ENCODE results near the gene SNRPD3. TPM values are rescaled to one million over a fixed set of nuclear protein-coding genes. Genes with fewer than 3 reads are reported as not detected.

SNRPD3 gene
- total RNA-seq, 1 donor from 2014 or later, result 165 TPM

DNA sequence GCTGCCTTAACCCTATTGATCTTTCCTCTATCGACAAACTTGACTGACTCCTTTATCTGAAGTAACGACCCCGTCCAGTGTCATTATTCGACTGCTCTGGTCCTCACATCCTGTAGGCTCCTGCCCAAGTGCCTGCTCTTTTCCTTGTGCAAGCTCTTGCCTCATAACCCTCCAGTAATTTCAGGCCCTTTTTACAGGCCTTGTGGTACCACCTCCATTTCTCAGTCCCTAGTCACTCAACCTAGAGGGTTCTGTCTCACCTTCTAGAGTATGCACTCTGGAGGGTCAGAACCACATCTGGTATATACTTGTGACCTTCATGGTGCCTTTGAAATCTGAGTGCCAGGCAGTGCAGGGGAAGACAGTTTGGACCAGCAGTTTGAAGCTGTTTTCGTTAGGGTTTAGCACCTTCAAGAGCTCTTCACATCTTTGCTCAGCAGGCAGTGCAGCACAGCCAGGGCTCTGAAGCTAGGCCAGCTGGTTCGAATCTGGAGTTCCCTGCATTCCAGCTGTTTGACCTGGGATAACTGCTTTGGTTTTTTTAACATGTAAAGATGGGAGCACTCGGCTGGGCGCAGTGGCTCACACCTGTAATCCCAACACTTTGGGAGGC, 11.2 kb downstream of the SNRPD3 start:
- DNase-seq (ENCODE audit: low read depth in 2 of 2), result no peak

DNA sequence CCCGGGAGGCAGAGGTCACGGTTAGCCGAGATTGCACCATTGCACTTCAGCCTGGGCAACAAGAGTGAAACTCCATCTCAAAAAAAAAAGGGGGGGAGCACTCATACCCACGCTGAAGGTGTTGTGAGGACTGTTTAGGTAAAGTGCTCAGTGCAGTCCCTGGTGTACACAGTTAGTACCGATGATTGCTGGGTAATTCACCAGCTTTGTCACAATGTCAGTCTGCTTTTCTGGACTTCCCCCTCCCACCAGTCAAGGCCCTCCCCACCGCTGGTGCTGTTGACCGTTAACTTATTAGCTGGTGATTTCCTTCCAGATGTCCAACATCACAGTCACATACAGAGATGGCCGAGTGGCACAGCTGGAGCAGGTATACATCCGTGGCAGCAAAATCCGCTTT, 11.9 kb downstream of the SNRPD3 start:
- no peak for DNase-seq (ENCODE audit: low read depth in 2 of 2)

DNA sequence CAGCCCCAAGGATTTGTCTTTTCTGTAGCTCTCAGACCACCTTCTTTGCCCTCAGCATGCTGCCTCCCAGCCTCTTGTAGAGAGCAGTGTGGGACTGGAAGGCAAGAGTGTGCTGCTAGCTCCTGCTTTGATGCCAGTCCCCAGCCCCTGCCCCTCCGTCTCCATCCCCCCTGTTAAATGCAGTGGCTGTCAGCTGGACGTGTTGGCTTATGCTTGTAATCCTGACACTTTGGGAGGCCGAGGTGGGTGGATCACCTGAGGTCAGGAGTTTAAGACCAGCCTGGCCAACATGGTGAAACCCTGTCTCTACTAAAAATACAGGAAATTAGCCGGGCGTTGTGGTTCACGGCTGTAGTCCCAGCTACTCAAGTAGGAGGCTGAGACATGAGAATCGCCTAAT, 15.5 kb downstream of the SNRPD3 start:
- DNase-seq (ENCODE audit: low read depth in 2 of 2), result no peak

DNA sequence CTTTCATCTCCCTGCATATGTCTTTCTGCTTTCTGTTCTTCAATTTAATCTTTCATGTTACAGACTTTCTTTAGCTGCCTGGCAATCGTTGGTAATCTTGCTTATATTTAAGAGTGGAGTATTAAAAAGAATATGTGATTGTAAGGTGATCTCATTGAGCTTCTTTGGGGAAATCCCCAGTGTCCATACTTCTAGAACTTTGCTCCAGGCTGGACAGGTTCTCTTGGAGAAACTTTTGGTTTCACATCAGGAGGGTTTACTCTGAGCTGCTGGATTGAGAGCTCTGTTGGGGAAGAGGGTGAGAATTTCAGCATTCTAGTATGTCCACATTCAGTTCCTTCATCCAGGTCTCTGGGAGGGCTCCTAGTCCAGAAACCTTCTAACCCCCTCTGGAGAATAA, 21.0 kb downstream of the SNRPD3 start:
- DNase-seq (ENCODE audit: low read depth in 2 of 2), result no peak

DNA sequence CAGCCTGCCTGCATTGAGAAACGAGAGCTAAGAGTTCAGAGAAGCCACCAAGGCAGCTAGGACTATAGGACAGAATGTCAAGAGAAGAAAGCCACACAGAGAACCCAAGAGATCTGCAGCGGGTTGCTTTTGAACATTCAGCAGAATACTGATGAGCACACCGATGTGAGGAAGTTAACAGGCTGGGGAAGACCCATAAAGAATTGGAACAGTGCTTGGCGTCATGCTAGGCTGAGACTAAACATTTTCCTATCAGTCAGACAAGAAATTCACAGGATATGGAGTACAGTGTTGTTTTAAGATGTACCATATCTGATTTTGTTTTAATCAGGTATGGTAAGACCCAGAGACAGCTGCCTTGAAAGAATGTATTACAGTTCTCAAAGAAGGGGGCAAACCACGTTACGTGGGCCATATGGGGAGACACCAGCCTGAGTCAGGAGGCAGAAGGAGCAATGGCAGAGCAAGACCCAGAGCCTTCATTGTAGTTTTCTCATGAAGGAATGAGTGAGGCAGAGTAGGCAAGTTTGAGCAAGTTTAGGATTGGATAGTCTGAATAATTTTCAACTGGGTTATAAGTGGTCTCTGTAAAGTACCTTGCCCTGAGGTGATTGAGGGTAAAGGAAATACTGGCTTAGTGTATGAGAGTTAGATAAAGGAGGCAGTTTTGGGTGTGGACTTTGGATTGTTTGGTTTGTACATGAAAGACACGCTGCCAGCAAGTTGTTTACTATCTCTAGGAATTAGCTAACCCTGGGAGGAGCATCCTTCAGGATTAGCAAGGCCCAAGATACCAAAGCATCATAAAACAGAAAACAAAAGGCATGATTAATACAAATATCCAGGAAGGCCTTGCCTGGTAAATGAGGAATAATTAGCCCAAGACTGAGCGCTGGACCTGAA, 22.8 kb downstream of the SNRPD3 start:
- DNase-seq (ENCODE audit: low read depth in 2 of 2), result no peak

DNA sequence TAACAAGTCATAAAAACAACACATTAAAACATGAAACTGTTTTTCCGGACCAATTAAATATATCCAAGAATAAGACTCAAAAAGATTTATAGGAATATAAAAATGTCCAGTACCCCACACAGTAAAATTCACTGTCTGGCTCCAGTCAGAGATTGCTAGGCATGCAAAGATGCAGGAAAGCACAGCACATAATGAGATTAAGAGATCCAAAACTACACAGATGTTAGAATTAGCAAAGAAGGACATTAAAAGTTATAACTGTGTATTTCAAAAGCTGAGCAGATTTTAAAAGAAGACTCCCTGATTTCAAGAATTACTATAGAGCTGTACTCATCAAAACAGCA, 23.4 kb downstream of the SNRPD3 start:
- DNase-seq (ENCODE audit: low read depth in 2 of 2), result no peak

DNA sequence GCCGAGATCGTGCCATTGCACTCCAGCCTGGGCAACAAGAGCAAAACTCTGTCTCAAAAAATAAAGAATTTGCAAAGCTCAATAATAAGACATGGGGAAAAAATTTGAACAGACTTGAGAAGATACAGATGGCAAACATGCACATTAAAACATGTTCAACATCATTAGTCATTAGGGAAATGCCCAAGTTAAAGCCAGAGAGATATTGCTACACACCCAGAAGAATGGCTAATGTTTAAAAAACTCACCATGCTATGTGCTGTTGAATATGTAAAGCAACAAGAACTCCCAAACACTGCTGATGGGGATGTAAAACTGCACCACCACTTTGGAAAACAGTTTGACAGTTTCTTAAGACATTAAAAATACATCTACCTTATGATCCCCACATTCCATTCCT, 24.5 kb downstream of the SNRPD3 start:
- DNase-seq (ENCODE audit: low read depth in 2 of 2), result no peak

DNA sequence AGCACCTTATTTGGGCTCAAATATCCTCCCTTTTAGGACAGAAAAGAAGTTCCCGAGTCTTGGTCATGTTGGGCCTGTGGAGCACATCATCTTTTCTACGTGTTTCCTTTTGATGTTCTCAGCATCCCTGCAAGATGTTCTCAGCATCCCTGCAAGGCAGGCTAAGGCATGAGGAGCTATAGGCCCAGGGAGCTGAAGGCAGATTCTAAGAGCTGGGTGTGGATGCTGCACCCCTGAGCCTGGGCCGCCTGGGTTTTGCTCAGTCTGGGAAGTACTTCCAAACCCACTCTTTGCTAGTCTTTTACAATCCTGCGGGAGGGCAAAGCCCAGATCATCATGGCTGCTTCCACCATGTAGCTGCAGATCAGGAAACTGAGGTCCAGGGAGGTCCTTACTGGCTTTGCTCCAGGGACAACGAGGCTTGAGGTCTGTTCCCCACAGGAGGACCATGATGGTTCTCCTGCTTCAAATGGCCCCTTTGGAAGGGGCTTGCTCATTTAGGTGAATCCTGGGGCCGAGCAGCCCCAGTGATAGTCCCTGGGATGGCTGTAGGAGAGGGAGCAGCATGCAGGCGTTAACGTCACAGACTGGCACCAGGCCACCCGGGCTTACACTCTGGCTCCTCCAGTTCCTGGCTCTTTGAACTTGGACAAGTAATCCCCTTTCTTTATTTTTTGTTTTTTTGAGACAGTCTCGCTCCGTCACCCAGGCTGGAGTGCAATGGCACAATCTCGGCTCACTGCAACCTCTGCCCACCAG, 26.4 kb downstream of the SNRPD3 start:
- DNase-seq (ENCODE audit: low read depth in 2 of 2), result no peak

DNA sequence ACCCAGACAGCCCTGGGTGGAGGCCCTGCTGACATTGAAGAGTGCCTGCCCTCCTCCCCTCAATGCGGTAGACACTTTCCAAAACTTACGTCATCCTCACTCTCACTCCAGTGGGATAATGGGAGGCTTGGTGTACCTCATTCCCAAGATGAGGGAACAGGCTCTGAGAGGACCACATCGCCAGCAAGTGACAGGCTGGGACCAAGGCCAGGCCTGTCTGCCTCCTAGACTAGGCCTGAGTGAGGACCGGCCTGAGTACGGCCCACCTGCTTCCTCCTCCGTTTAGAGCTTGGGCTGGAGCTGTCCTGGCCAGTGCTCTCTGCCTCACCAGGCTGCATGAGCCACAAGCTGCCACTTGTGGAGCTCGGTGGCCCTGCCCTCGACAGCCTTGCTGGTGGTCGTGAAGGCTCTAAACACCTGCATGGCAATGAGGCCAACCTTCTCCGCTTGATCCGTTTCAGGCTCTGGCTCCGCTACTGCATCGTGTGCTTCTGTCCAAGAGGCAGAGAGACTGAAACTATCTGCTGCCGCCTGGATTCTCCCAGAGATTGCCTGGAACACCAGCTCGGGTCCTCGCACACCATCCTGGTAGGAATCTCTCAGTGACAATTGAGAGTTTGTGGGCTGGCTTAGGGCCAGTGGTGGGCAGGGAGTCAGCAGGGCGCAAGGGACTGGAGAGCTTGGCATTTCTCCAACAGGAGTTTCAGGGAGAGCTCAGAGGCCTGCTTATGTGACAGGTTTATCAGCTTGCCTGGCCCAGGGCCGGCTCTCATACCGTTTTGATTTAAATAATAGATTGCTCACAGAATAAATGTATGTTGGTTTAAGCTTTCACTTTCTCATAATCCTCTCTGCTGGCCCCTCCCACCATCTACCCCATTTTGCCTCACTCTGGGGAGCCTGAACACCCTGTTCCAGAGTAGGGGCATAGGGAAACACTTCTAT, 27.7 kb downstream of the SNRPD3 start:
- peak in 1 of 2 donors; percentile 27 for DNase-seq (ENCODE audit: low read depth in 2 of 2)

DNA sequence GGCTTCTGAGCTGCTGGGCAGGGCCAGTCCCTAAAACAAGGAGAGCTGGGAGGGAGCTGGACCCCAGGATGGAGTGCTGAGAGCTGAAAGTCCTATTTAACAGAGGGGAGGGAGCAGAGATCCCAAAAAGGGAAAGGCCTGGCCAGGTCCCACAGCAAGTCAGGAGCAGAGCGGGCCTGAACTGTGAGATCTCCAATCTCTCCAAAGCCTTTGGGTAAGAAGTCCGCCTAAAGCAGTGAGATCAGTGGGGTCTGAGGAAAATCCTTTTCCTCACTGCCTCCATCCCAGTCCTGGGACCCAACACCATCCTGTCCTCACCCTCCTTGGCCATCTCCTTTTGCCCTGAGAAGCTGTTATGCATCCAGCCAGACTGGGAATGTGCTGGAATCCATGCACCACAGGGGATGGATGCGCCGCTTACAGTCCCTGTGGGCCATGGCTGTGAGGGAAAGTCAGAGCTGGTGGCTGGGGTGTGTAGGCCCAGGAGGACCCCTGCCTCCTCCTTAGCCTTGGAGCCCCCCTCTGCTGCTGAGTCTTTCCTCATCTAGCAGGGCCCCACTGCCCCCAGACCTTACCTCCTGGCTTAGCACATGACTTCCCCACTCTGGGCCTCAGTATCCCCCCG, 28.5 kb downstream of the SNRPD3 start:
- no peak for DNase-seq (ENCODE audit: low read depth in 2 of 2)

DNA sequence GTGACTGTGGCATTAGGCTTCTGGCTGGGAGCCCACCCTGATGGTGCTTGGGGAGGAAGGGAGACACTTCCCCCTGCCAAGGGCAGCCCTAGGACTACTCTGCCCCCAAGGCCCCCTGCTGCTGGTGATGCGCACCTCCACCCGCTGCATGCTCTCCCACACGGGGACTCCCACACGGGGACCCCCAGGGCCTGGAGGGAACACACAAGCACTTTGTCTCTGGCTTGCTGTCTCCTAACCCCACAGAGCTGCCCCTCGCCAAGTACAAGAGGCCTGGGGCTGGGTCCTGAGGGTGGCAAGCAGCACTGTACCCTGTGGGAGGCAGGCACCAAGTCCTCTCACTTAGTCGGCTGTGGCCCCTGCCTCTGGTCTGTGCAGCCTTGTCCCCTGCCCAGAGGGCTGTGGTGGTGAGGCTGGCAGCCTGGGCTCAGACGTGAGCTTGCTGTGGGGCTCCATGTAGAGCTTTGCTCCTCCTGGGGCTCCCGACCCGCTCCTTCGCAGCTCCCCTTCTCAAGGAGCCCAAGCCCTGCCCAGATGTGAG, 29.1 kb downstream of the SNRPD3 start:
- DNase-seq (ENCODE audit: low read depth in 2 of 2), result no peak

DNA sequence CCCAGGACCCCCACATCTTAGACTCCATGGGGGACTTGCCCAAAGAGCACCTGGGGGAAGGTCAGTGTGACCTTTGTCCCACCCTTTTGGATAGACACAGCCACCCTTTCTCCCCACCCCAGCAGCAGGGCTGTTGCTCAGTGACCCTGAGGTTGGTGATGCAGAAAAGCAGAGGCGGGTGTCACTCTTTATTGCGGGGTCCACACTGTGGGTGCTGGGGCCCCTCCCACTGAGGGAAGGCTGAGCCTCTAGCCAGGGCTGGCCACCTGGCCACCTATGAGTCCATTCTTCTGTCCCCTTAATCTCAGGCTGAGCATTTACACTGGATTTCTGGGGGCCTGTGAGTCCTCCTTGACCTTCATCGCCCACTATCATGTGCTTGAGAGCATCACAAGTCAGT, 29.7 kb downstream of the SNRPD3 start:
- no peak for DNase-seq (ENCODE audit: low read depth in 2 of 2)

DNA sequence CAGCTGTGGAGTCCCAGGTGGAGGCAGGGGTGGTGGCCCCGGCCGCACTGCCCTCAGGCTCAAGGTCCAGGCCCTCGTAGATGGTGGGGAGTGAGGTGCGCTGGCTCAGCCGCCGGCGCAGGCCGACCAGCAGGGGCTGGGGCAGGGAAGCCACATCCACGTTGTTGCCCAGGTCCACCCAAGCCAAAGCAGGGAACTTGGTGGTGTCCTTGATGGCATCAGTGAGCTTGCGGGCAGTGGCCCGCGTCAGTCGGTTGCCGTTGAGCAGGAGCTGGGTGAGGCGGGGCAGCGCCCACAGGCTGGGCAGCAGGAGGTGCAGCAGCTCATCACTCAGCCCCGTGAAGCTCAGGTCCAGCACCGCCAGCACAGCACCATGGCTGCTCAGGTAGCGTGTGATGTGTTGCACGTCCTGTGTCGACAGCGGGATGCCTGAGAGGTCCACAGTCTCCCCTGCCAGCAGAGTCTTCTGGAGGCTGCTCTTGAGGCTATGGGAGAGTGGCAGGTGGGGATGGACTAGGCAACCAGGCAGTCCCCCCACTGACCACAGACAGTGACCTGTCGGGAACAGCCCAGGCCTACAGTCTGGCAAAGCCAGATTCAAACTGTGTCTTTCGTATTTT, 30.2 kb downstream of the SNRPD3 start:
- DNase-seq (ENCODE audit: low read depth in 2 of 2), result no peak

DNA sequence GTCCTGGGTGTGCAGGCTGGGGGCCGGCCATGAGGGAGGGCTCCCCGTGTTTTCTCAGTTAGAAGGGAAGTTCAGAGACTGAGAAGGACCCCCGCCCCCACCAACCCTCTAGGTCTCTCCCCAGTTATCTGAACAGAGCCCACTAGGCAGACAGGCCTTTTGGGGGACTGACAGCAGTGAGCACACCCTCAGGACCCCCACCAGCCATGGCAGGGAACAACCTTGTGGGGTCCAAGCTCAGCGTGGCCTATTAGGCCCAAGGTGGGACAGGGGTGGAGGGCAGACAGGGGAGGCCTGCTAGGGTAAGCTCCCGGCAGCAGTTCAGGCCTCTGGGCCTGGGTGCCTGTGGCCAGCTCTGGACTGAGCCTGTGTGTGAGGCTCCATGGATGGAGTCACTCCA, 31.5 kb downstream of the SNRPD3 start:
- DNase-seq (ENCODE audit: low read depth in 2 of 2), result no peak

DNA sequence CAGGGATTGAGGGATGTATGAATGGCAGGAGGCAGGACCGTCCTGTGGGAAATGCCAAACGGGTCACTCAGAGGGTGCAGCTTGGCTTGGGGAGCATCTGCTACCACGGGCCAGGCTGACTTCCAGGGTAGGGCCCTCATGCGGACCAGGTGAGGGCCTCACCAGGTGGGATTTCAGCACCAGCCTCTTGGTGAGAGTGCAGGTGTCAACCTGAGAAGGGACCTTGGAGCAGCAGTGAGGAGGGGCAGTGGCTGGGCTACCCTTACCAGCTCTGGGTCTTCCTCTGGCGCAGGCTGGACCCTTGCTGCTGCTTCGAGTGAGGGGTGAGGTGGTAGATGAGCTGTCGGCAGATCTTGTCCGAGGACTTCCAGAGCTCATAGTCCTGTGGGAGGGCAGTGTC, 32.1 kb downstream of the SNRPD3 start:
- DNase-seq (ENCODE audit: low read depth in 2 of 2), result no peak

DNA sequence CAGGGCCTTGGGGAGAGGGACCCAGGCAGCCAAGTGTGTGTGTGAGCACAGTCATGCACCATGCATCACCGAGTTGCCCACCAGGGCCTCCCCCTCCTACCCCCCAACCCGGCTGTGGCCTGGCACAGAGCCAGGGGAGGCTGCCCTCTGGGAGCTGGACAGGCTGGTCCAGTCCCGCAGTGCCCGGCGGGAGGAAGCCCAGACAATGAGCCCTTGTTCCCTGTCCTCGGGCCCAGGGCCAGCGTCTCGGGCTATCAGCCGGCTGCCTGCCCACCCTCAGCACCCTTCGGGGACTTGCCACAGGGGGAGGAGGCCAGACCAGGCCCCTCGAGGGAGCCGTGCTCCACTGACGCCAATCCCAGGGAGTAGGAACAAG, 32.6 kb downstream of the SNRPD3 start:
- DNase-seq (ENCODE audit: low read depth in 2 of 2), result no peak

DNA sequence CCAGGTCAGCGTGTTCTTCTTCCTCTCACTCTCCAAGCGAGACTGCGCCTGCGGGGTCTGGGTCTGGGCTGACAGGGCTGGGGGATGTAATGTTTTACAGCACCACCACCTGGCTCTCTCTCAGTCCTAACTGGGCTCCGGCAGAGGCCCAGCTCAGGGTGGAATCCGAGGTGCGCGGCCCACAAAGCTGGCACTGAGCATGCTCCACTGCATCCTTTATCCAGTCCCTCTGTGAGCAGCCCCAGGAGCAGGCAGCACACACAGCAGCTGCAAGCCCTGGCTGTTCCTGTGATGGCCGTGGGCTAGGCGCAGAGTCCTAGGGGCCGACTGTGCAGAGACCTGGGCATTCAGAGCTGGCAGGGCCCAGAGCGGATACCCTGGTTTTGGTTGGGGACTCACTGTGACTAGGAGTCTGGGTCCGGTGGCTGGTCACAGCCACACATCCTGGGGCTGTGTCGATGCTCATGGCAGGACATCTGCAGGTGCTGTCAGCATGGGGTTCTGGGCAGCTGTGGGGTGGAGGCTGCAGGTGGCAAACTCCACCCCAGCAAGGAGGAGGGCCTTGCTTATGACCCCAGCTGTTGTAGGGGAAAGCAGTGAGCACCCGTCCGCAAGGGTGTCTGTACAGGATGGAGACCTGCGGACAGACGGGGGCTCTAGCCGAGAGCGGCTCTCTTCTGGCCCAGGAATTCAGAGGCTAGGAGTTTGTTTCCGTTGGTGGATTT, 33.1 kb downstream of the SNRPD3 start:
- DNase-seq (ENCODE audit: low read depth in 2 of 2), result no peak

DNA sequence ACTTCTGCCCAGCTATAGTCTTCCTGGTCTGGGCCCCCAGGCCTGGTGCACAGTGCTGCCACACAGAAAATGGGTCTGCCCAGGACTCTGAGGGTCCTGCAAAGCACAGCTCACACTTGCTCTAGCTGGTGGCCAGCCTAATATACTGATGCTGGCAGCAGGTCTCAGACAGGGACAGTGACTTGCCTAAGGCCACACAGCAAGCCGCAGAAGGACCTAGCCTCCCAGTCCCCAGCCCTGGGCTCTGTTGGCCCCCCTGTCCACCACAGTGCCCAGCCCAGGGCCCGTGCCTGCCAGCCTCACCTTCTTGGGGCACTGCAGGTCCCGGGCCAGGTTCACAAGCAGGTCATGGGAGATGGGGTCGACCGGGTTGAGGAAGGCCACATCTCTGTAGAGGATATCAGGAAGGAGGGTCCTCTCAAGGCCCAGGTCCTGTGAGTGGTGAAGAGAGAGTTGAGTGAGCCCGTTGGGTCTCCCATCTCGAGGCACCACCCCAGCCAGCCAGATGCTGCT, 33.8 kb downstream of the SNRPD3 start:
- no peak for DNase-seq (ENCODE audit: low read depth in 2 of 2)

DNA sequence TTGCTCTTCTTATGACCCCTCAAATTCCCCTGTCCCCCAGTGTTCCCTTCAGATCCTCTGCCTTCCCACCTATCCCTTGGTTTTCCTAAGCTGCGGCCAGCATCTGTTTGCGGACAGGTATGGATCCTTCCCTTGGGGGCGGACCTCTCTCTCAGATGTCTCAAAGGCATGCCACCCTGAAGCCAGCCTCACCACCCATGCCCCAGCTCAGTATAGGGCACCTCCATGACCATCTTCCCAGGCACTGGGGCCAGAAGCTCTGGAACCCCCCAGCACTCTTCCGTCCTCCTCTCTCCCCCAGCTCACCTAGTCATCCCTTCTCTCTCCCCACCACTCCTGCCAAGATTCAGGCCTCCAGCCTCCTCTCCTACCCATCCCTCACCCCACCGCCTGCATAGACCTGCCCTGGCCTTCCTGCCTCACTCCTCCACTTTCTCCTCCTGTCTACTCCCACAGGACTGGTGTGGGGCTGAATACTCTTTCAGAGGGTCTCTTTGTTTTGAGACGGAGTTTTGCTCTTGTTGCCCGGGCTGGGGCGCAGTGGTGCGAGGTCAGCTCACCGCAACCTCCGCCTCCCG, 34.9 kb downstream of the SNRPD3 start:
- DNase-seq (ENCODE audit: low read depth in 2 of 2), result no peak
